ENCODE results near the gene PLEK.
"Not testable (repeated sequence)": the region's sequence is repeated elsewhere in the genome, so short reads cannot be mapped to it uniquely, and the experiment has no call there.

The PLEK gene

GRCh38 chr2:68385907-68386287 lies 20.8 kb downstream of the PLEK start:
- no peak for DNase-seq (ENCODE audit: low spot score)

GRCh38 chr2:68386365-68386764 lies 21.3 kb downstream of the PLEK start:
- DNase-seq (ENCODE audit: low spot score), result no peak

- no peak for DNase-seq (ENCODE audit: low spot score)
These were observed 22.6 kb downstream of the PLEK start for GRCh38 chr2:68387408-68388350.

- DNase-seq (ENCODE audit: low spot score), result no peak
These were observed 23.3 kb downstream of the PLEK start for GRCh38 chr2:68388358-68388757.

- DNase-seq (ENCODE audit: low spot score), result no peak
These were observed 23.7 kb downstream of the PLEK start for GRCh38 chr2:68388772-68389171.

- no peak for DNase-seq (ENCODE audit: low spot score)
These were observed 25.0 kb downstream of the PLEK start for GRCh38 chr2:68390114-68390513.

- DNase-seq (ENCODE audit: low spot score), result no peak
These were observed 25.5 kb downstream of the PLEK start for GRCh38 chr2:68390586-68390985.

- DNase-seq (ENCODE audit: low spot score), result no peak
These were observed 26.0 kb downstream of the PLEK start for GRCh38 chr2:68391099-68391498.

GRCh38 chr2:68391869-68392268 lies 26.8 kb downstream of the PLEK start:
- no peak for DNase-seq (ENCODE audit: low spot score)

- DNase-seq (ENCODE audit: low spot score), result no peak
These were observed 31.0 kb downstream of the PLEK start for GRCh38 chr2:68396093-68396492.

- DNase-seq (ENCODE audit: low spot score), result not testable (repeated sequence)
These were observed 32.7 kb downstream of the PLEK start for GRCh38 chr2:68397704-68398263.

- no peak for DNase-seq (ENCODE audit: low spot score)
These were observed 38.1 kb downstream of the PLEK start for GRCh38 chr2:68403199-68403644.

GRCh38 chr2:68404164-68404563 lies 39.1 kb downstream of the PLEK start:
- no peak for DNase-seq (ENCODE audit: low spot score)

GRCh38 chr2:68404893-68405799 lies 40.1 kb downstream of the PLEK start:
- DNase-seq (ENCODE audit: low spot score), result no peak

- DNase-seq (ENCODE audit: low spot score), result no peak
These were observed 46.5 kb downstream of the PLEK start for GRCh38 chr2:68411397-68412126.

- no peak for DNase-seq (ENCODE audit: low spot score)
These were observed 47.2 kb downstream of the PLEK start for GRCh38 chr2:68412127-68412819.

GRCh38 chr2:68413466-68413865 lies 48.4 kb downstream of the PLEK start:
- DNase-seq (ENCODE audit: low spot score), result no peak

GRCh38 chr2:68414452-68414851 lies 49.4 kb downstream of the PLEK start:
- no peak for DNase-seq (ENCODE audit: low spot score)

- peak; percentile 17 for DNase-seq (ENCODE audit: low spot score)
These were observed 49.8 kb downstream of the PLEK start for GRCh38 chr2:68414876-68415275.

GRCh38 chr2:68415521-68415920 lies 50.4 kb downstream of the PLEK start:
- no peak for DNase-seq (ENCODE audit: low spot score)

GRCh38 chr2:68416081-68416675 lies 51.1 kb downstream of the PLEK start:
- DNase-seq (ENCODE audit: low spot score), result no peak
